ENCODE measurements around the gene MKS1. TPM values are rescaled to one million over a fixed set of nuclear protein-coding genes. Genes with fewer than 3 reads are reported as not detected.

MKS1 gene
- total and polyA plus RNA-seq, 10 of the 15 experiments (the other 5 are each of a cell fraction or from before 2014, with no cell fraction given): 5.7 to 21.4 (median 13.9) TPM

DNA sequence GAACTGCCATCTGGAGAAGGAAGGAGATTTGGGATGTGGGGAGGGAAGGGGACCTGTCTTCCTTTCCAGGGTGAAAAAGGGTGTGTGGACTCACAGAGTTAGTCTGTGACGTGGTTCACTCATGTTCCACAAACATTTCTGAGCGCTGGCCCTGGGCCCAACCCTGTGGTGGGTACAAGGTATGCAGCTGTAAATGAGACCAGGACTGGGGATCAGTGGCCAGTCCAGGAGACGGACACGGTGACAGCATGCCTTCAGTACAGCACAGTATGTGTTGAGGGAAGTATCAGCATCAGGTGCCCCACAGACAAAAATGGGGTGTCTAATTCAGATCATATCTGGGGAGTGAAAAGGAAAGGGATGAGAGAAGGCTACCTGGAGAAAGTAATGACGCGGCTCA lies 32.0 kb downstream of the MKS1 start:
- Histone ChIP-seq H3K9me3 (replicated peaks; ENCODE audit: control insufficient read depth, insufficient read depth, low read length) (no peaks in the 10 kb centered on the region), H3K27ac (ENCODE audit: control insufficient read depth, insufficient read depth) (no peak overlapping the region), H3K36me3 (ENCODE audit: control insufficient read depth in 2 of 2, insufficient read depth in 2 of 2, low read length in 1 of 2) (no peaks in the 10 kb centered on the region), H3K9ac (ENCODE audit: control insufficient read depth, insufficient read depth, low read length) (no peak overlapping the region), H3K4me1 (ENCODE audit: control insufficient read depth, insufficient read depth, low read length) (no peaks in the 10 kb centered on the region; the same call in 1 of the 2 replicates), H3K27me3 (replicated peaks in 1 of 2; ENCODE audit: control insufficient read depth in 2 of 2, insufficient read depth in 2 of 2, low read length in 1 of 2) (peaks cover 2 to 3% of the 10 kb centered on the region in 2 experiments; a peak in 2 of 4 replicates), H3K79me2 (ENCODE audit: control insufficient read depth, insufficient read depth, low read length) (no peaks in the 10 kb centered on the region), H3K4me2 (ENCODE audit: control insufficient read depth, insufficient read depth) (no peak overlapping the region), H4K20me1 (ENCODE audit: control insufficient read depth, insufficient read depth) (no peaks in the 10 kb centered on the region), H2AFZ (ENCODE audit: control insufficient read depth, low read depth, low read length) (no peak overlapping the region), H3K4me3 (no peak overlapping the region)
- FAIRE-seq: no peak
- TF ChIP-seq NFYA (IDR thresholded peaks at IDR 0.05; ENCODE audit: borderline replicate concordance, low read depth, low read length) (no peak), RCOR1 (conservative IDR thresholded peaks at IDR 0.05; ENCODE audit: low read depth, low read length) (no peak), IKZF2 (IDR thresholded peaks at IDR 0.05) (no peak), TBL1XR1 (IDR thresholded peaks at IDR 0.05; ENCODE audit: low read depth, low read length) (no peak)
- TF ChIP-seq, protein P1, sequence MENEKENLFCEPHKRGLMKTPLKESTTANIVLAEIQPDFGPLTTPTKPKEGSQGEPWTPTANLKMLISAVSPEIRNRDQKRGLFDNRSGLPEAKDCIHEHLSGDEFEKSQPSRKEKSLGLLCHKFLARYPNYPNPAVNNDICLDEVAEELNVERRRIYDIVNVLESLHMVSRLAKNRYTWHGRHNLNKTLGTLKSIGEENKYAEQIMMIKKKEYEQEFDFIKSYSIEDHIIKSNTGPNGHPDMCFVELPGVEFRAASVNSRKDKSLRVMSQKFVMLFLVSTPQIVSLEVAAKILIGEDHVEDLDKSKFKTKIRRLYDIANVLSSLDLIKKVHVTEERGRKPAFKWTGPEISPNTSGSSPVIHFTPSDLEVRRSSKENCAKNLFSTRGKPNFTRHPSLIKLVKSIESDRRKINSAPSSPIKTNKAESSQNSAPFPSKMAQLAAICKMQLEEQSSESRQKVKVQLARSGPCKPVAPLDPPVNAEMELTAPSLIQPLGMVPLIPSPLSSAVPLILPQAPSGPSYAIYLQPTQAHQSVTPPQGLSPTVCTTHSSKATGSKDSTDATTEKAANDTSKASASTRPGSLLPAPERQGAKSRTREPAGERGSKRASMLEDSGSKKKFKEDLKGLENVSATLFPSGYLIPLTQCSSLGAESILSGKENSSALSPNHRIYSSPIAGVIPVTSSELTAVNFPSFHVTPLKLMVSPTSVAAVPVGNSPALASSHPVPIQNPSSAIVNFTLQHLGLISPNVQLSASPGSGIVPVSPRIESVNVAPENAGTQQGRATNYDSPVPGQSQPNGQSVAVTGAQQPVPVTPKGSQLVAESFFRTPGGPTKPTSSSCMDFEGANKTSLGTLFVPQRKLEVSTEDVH (IDR thresholded peaks at IDR 0.05; ENCODE audit: low read depth, partially characterized antibody): no peak
- TF ChIP-seq, protein P2, sequence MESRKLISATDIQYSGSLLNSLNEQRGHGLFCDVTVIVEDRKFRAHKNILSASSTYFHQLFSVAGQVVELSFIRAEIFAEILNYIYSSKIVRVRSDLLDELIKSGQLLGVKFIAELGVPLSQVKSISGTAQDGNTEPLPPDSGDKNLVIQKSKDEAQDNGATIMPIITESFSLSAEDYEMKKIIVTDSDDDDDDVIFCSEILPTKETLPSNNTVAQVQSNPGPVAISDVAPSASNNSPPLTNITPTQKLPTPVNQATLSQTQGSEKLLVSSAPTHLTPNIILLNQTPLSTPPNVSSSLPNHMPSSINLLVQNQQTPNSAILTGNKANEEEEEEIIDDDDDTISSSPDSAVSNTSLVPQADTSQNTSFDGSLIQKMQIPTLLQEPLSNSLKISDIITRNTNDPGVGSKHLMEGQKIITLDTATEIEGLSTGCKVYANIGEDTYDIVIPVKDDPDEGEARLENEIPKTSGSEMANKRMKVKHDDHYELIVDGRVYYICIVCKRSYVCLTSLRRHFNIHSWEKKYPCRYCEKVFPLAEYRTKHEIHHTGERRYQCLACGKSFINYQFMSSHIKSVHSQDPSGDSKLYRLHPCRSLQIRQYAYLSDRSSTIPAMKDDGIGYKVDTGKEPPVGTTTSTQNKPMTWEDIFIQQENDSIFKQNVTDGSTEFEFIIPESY (IDR thresholded peaks at IDR 0.05): no peak
- in situ Hi-C loops (cut with MboI) (no loop called here), intact Hi-C loops (cut with micrococcal nuclease; ENCODE audit: unreplicated experiment) (no loop called here)
- no TSS peak for BruUV-seq (replicated peaks)
- SMC1A ChIA-PET (ENCODE audit: uncharacterized antibody, unreplicated experiment): no interaction called here
- DNase-seq (ENCODE audit: low read depth, low spot score): no peak
- POLR2A ChIA-PET: no interaction called here
- no peak for ATAC-seq
- 48% methylated on average over 6 of the region's 6 CpGs for WGBS (ENCODE audit: insufficient coverage, insufficient replicate concordance, low lambda C conversion rate, missing lambda C conversion rate)
- RAD21 ChIA-PET (ENCODE audit: unreplicated experiment): no interaction called here
- CTCF ChIA-PET: no interaction called here

Data from GM12878 (cell line).